GM23248 (cell line): Measurements from ENCODE around the gene B3GALNT2. TPM values are rescaled to one million over a fixed set of nuclear protein-coding genes. Genes with fewer than 3 reads are reported as not detected.

ENCODE experiments used
- DNase-seq: peaks from one replicate; pipeline ENCODE4 v3.0.0-alpha.2; 2015
- H2AFZ ChIP-seq: fragments of 200-600 bp; sonication (generic); 2 replicates; pipeline ENCODE4 v1.6.1; 2016; ENCODE audit warnings: antibody characterized with exemption
- H3F3A ChIP-seq: fragments of 200-600 bp; sonication (generic); 2 replicates; pipeline ENCODE4 v1.6.1; 2016; ENCODE audit warnings: mild to moderate bottlenecking, antibody characterized with exemption, mixed run types; ENCODE audit not compliant: insufficient read depth
- H3K27ac ChIP-seq: fragments of 200-600 bp; sonication (generic); 2 replicates; pipeline ENCODE4 v1.5.1; 2016; ENCODE audit warnings: mild to moderate bottlenecking
- H3K27me3 ChIP-seq: fragments of 200-600 bp; sonication (generic); replicated peaks from 2 replicates; pipeline ENCODE4 v1.6.1; 2016; ENCODE audit warnings: mild to moderate bottlenecking; ENCODE audit not compliant: insufficient read depth
- H3K36me3 ChIP-seq: fragments of 200-600 bp; sonication (generic); 2 replicates; pipeline ENCODE4 v1.6.1; 2016; ENCODE audit warnings: low read depth, mild to moderate bottlenecking
- H3K4me1 ChIP-seq: fragments of 200-600 bp; sonication (generic); 2 replicates; pipeline ENCODE4 v1.6.1; 2016; ENCODE audit warnings: mild to moderate bottlenecking; ENCODE audit not compliant: insufficient read depth
- H3K4me2 ChIP-seq: fragments of 200-600 bp; sonication (generic); one replicate; pipeline ENCODE4 v1.6.1; 2016; ENCODE audit warnings: mild to moderate bottlenecking; ENCODE audit not compliant: unreplicated experiment
- H3K4me3 ChIP-seq: fragments of 200-600 bp; sonication (generic); 2 replicates; pipeline ENCODE4 v1.5.1; 2016; ENCODE audit warnings: mild to moderate bottlenecking
- H3K79me2 ChIP-seq: fragments of 200-600 bp; sonication (generic); 2 replicates; pipeline ENCODE4 v1.6.1; 2016; ENCODE audit warnings: mild to moderate bottlenecking; ENCODE audit not compliant: insufficient read depth
- H3K9ac ChIP-seq: fragments of 200-600 bp; sonication (generic); 2 replicates; pipeline ENCODE4 v1.6.1; 2016; ENCODE audit warnings: mild to moderate bottlenecking
- H3K9me2 ChIP-seq: fragments of 200-600 bp; sonication (generic); 2 replicates; pipeline ENCODE4 v1.6.1; 2016; ENCODE audit warnings: mixed run types, mild to moderate bottlenecking, moderate library complexity; ENCODE audit not compliant: insufficient read depth
- H3K9me3 ChIP-seq: fragments of 200-600 bp; sonication (generic); one replicate; pipeline ENCODE4 v1.6.1; 2017; ENCODE audit warnings: low read depth
- H4K20me1 ChIP-seq: fragments of 200-600 bp; sonication (generic); 2 replicates; pipeline ENCODE4 v1.6.0; 2016; ENCODE audit not compliant: insufficient read depth
- EZH2 ChIP-seq: fragments of 200-600 bp; sonication (generic); IDR thresholded peaks from 2 replicates; pipeline ENCODE4 v1.6.1; 2018; ENCODE audit warnings: antibody characterized with exemption, mild to moderate bottlenecking; ENCODE audit not compliant: insufficient read depth, poor library complexity, severe bottlenecking
- EZH2phosphoT487 ChIP-seq: fragments of 200-600 bp; sonication (generic); IDR thresholded peaks from 2 replicates; pipeline ENCODE4 v1.6.1; 2018; ENCODE audit warnings: antibody characterized with exemption, moderate library complexity, mild to moderate bottlenecking, low read depth; ENCODE audit not compliant: insufficient read depth
- WGBS, 2 experiments: methylation state at CpG; one replicate each; pipeline ENCODE4 v1.1.6; 2015 to 2017; ENCODE audit warnings: low lambda C conversion rate in 2 of 2, low coverage in 1 of 2; ENCODE audit errors: missing lambda C conversion rate in 2 of 2; 5-methylcytosine and 5-hydroxymethylcytosine counted together
- in situ Hi-C: fragments of 300-500 bp; cut with MboI; formaldehyde crosslinking; loops from 2 replicates; pipeline ENCODE4 v1.15.0; 2020
- polyA plus RNA-seq: library from polyadenylated mRNA; unstranded; fragments of >200 nt; fragmentation: Nextera tagmentation; extraction: Ambion mirVana; gene quantifications from 2 replicates; pipeline ENCODE4 v1.2.1, GENCODE V29; 2016
- total RNA-seq: library from RNA; depleted of rRNA; stranded (reverse); fragments of >200 nt; shearing (Covaris generic); gene quantifications from 2 replicates; pipeline ENCODE4 v1.2.3, GENCODE V29; 2014

The B3GALNT2 gene
- total and polyA plus RNA-seq, 2 experiments from 2014 or later, result 13.3 to 28.1 TPM

DNA sequence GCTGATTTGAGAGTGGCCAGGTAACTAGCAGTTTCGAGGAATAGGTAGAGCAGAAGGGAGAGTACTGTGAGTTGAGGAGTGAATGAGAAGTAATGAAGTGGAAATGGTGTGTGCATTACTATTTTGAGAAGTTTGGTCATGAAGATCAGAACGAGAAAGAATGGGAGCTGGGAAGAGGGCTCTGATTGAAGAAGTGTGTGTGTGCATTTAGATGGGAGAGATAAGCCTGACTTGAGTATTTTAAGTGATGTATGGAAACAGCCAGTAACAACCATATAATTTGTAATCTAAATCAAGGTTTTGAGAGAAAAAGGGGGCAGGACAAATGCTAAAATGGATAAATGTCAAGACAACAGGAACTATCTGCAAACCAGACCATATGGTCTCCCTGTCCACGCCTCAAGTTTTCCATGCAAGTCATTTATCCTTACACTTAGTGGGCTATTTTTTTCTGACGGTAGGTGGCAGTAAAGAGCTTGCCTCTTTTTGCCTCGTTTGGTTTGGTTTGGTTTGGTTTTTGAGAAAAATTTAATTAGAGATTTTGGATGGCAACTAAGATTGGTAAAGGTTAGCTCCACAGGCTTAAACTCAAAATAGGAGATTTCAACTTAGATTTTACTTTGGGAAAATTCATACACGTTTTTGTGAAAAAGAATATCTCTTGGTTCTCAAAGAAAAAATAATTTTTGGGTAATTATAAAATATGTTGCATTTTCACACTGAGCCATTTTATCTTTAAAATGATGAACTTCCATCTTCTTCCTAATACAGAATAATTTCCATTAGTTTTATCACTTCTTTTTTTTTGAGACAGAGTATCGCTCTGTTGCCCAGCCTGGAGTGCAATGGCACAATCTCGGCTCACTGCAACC lies 9.5 kb upstream of the B3GALNT2 start:
- no peak for TF ChIP-seq EZH2
- TF ChIP-seq EZH2phosphoT487, result no peak
- Histone ChIP-seq H4K20me1 (no peaks in the 10 kb centered on the region), H2AFZ (no peak overlapping the region), H3K27ac (no peak overlapping the region), H3K4me1 (peaks cover 3% of the 10 kb centered on the region; the same call in 1 of the 2 replicates), H3K4me3 (no peak overlapping the region), H3K9me2 (no peaks in the 10 kb centered on the region), H3K27me3 (no peaks in the 10 kb centered on the region), H3K9me3 (no peaks in the 10 kb centered on the region), H3K36me3 (no peaks in the 10 kb centered on the region), H3K4me2 (no peak overlapping the region), H3F3A (no peaks in the 10 kb centered on the region), H3K79me2 (no peaks in the 10 kb centered on the region), H3K9ac (no peak overlapping the region)
- in situ Hi-C loops, result loop anchor here (25.0 kb wide), 1 partner anchor 449 kb away; no protein-coding TSS in a partner anchor
- peak; percentile 74 for DNase-seq
- 32 to 36% methylated on average over 8 of the region's 8 CpGs for WGBS, 2 experiments

DNA sequence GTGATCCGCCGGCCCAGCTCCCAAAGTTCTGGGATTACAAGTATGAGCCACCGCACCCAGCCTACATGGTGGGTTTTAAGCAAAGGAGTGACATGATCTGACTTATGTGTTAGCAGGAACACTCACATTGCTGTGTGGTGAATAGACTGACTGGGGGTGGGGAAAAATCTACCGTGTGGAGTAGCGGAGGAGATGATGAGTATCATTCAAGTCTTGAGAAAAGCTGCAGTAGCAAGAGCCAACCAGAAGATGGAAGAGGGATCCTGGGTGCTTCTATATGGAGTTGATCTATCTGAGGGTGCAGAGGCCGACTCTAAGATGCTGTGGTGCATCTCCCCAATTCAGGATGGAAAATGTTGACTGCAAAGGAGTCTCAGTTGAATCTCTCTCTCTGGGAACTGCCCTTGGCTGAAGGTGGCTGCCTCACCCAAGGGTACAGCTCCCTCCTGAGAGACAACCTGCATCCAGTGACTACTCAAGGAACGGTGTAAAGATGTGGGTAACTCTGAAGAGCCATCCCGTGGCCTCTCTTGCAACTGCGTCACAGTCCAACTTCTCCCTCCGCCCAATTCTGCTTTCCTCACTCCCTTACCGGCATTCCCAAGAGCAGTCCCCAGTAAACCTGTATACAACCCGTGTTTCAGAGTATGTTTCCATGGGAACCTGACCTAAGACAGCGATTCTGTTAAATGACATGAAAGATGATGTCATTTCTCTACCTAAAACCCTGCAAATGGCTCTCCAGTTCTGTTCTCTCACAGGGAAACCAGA lies 7.4 kb upstream of the B3GALNT2 start:
- 68 to 70% methylated on average over 13 of the region's 13 CpGs for WGBS, 2 experiments
- H3K79me2 ChIP-seq, result 0 out of 2 replicates have a peak, but pooled peaks cover 2% of the 10 kb centered on the region
- H3K4me1 ChIP-seq, result peaks cover 3% of the 10 kb centered on the region; the same call in 1 of the 2 replicates
- no peak overlapping the region for H3K4me2 ChIP-seq
- no peaks in the 10 kb centered on the region for H3F3A ChIP-seq
- H2AFZ ChIP-seq, result no peak overlapping the region
- TF ChIP-seq EZH2phosphoT487 (no peak), EZH2 (no peak)
- no peaks in the 10 kb centered on the region for H3K9me3 ChIP-seq
- in situ Hi-C loops, result loop anchor here (25.0 kb wide), 1 partner anchor 451 kb away; no protein-coding TSS in a partner anchor
- H3K4me3 ChIP-seq, result no peak overlapping the region
- H3K36me3 ChIP-seq, result no peaks in the 10 kb centered on the region
- no peaks in the 10 kb centered on the region for H3K27me3 ChIP-seq
- no peaks in the 10 kb centered on the region for H3K9me2 ChIP-seq
- DNase-seq, result peak; percentile 38
- H3K9ac ChIP-seq, result no peak overlapping the region
- H3K27ac ChIP-seq, result no peak overlapping the region
- H4K20me1 ChIP-seq, result no peaks in the 10 kb centered on the region

DNA sequence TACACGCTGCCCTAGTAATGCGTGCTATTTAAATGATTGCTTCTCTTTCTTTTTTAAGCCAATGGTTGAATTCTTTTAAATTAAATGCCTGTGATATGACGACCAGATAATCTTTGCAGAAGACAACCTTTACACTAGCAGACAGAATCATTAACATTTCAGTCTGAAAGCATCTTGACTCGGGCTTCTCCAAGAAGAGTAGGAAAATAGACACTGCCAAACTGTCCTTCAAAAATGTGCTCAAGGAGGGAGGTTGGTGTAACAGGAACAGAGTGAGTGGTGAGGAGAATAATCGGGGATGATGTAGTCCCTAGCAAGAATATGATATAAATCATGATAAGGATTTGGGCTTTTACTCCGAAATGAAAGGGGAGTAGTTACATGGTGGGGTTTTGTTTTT lies 6.6 kb upstream of the B3GALNT2 start:
- peaks cover 6% of the 10 kb centered on the region; the same call in 1 of the 2 replicates for H3F3A ChIP-seq
- H3K9me2 ChIP-seq, result no peaks in the 10 kb centered on the region
- in situ Hi-C loops, result loop anchor here (25.0 kb wide), 1 partner anchor 451 kb away; no protein-coding TSS in a partner anchor
- H3K9ac ChIP-seq, result no peak overlapping the region
- H2AFZ ChIP-seq, result no peak overlapping the region
- H4K20me1 ChIP-seq, result no peaks in the 10 kb centered on the region
- H3K4me2 ChIP-seq, result no peak overlapping the region
- H3K27ac ChIP-seq, result no peak overlapping the region
- peaks cover 7% of the 10 kb centered on the region; the same call in 1 of the 2 replicates for H3K4me1 ChIP-seq
- no peak for TF ChIP-seq EZH2phosphoT487
- TF ChIP-seq EZH2, result no peak
- no peaks in the 10 kb centered on the region for H3K27me3 ChIP-seq
- no peak overlapping the region for H3K4me3 ChIP-seq
- no peak for DNase-seq
- 0 out of 2 replicates have a peak, but pooled peaks cover 10% of the 10 kb centered on the region for H3K79me2 ChIP-seq
- WGBS, 2 experiments, result 76 to 77% methylated on average over 6 of the region's 6 CpGs
- no peaks in the 10 kb centered on the region for H3K9me3 ChIP-seq
- H3K36me3 ChIP-seq, result no peaks in the 10 kb centered on the region

DNA sequence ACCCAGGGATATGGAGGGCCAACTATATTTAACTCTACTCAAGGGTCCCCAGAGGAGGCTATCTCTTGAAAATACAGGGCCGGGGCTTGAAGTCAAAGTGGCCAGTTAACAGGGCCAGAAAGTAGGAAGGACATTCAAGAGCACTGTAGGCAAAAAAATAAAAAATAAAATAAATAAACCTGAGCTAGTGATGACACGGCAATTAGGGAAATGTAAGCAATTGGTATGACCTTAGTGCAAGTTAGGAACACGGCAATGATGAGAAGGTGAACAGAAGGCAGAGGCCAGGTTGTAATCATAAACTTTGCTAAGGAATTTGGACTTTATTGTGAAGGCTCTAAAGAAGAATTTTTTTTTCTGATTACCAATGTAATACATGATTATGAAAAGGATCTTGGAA lies 3.4 kb upstream of the B3GALNT2 start:
- peaks cover 20% of the 10 kb centered on the region for H3K79me2 ChIP-seq
- no peaks in the 10 kb centered on the region for H3K36me3 ChIP-seq
- 81 to 88% methylated on average over 3 of the region's 3 CpGs for WGBS, 2 experiments
- H3K4me3 ChIP-seq, result no peak overlapping the region
- no peaks in the 10 kb centered on the region for H3K9me3 ChIP-seq
- no peaks in the 10 kb centered on the region for H3K27me3 ChIP-seq
- in situ Hi-C loops, result loop anchor here (25.0 kb wide), 1 partner anchor 455 kb away; no protein-coding TSS in a partner anchor
- no peak overlapping the region for H3K27ac ChIP-seq
- H3K4me2 ChIP-seq, result no peak overlapping the region
- peaks cover 9% of the 10 kb centered on the region for H3K4me1 ChIP-seq
- no peaks in the 10 kb centered on the region for H3K9me2 ChIP-seq
- H3F3A ChIP-seq, result peaks cover 19% of the 10 kb centered on the region
- H2AFZ ChIP-seq, result no peak overlapping the region
- no peak overlapping the region for H3K9ac ChIP-seq
- no peak for DNase-seq
- no peaks in the 10 kb centered on the region for H4K20me1 ChIP-seq
- TF ChIP-seq EZH2, result no peak
- no peak for TF ChIP-seq EZH2phosphoT487
